T-helper 2 cell treated with Interferon-gamma antibody and Interleukin-4, amounts not matched to agents 100 ng/mL and 5 ng/mL, for 36 hours (primary cell): ENCODE data around the gene POC1A. TPM values are rescaled to one million over a fixed set of nuclear protein-coding genes. Genes with fewer than 3 reads are reported as not detected.

Source experiments
- intact Hi-C: fragments of 100-400 bp; cut with micrococcal nuclease; formaldehyde crosslinking; loops from one replicate; pipeline ENCODE4 v1.15.1; 2023
- total RNA-seq: library from RNA; stranded (reverse); gene quantifications from 2 replicates; pipeline ENCODE4 v1.2.3, GENCODE V29; 2022

The POC1A gene
- total RNA-seq, 1 donor from 2014 or later = 28.9 TPM

DNA sequence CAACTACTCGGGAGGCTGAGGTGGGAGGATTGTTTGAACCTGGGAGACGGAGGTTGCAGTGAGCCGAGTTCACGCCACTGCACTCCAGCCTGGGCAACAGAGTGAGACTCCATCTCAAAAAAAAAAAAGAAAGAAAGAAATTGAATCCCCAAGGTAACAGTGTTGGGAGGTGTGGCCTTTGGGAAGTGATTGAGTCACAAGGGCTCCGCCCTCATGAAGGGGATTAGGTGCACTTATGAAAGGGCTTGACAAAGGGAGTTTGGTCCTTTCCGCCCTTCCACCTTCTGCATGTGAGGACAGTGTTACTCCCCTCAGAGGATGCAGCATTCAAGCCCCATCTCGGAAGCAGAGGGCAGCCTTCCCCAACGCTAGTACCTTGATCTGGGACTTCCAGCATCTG, 21.3 kb downstream of the POC1A start:
- intact Hi-C loops = no loop called here

DNA sequence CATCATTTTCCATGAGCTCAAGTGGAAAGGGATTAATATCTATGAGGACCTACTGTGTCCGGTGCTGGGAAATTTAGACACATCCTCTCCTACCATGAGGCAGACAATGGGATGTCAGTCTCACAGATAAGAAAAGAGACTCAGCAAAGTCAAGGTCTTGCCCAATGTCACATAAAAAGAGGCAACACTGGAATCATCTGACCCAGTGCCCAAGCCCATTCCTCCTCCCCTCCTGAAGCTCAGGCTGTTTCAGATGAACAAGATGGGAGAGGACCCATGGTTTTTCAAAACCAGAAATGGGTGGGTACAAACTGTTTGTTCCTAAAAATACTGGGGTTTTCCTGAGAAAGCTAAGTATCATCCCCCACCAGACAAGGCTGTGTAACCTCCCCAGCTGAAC, 22.2 kb downstream of the POC1A start:
- intact Hi-C loops = no loop called here

DNA sequence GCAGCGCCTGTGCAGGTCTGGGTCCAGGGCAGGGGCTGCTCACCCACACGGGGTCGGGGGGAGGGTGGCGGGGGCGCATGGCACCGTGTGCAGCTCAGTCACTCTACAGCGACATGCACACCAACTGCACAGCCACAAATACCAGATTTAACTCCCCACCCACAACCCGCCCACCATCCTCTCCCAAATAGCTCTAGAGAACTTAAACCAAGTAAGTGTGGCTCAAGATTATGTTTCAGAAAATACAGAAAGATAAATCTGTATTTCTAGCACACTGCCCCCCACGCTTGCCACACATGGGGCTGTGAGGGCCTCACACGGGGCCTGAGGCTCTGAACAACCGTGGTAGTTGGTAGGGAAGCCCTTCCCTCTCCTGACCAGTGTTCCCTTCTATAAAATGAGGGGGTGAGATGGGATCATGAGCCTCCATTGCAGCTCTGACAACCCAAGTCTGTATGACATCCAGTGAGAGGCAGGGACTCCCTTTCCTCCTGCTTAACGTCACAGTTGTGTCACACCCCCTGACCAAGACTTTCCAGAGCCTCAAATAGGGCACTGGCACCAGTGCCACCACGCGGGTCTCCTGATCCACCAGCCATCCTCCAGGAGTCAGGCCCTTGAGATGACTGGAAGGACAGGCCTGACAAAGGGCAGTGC, 23.1 kb downstream of the POC1A start:
- intact Hi-C loops = no loop called here

GRCh38 chr3:52128118-52128683, 26.0 kb downstream of the POC1A start:
- intact Hi-C loops = no loop called here

- intact Hi-C loops = no loop called here
Observed at GRCh38 chr3:52126500-52126899, 27.7 kb downstream of the POC1A start.

- intact Hi-C loops = no loop called here
Observed at GRCh38 chr3:52126036-52126435, 28.2 kb downstream of the POC1A start.

DNA sequence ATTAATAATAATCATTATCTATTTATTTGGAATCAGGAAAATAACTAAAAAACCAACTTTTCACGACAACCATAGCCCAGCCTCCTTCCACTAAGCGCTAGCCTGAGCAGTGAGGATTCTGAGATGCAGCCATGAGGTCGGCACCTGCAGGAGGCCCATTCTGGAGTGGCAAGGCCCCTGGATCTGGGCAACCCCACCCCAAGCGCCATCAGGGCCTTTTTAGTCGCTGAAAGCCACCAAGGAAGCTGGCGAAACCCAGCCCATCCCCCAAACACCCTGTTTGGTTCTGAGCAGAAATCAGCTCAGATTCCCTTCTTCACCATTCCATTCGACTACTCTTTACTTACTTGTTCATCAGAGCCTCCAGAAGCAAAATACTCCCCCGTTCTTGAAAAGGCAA, 29.5 kb downstream of the POC1A start:
- intact Hi-C loops = no loop called here

DNA sequence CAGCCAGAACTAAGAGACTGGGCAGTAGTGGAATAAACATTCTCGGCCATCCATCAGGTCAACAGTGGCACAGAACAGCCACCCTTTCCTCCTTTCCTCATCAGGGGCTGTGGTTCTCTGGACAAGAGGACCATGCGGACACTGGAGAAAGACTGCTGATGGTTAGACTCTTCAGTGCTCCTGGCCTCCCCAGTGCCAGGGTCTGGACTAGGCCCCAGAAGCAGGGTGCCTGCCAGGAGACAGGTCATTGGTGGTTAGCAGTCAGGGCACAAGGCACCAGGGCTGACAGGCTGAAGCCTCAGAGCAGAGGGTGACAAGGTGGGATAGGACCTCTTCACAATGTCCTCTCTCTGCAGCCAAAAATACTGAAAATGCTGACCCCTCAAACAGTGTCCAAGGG, 30.1 kb downstream of the POC1A start:
- intact Hi-C loops = no loop called here

DNA sequence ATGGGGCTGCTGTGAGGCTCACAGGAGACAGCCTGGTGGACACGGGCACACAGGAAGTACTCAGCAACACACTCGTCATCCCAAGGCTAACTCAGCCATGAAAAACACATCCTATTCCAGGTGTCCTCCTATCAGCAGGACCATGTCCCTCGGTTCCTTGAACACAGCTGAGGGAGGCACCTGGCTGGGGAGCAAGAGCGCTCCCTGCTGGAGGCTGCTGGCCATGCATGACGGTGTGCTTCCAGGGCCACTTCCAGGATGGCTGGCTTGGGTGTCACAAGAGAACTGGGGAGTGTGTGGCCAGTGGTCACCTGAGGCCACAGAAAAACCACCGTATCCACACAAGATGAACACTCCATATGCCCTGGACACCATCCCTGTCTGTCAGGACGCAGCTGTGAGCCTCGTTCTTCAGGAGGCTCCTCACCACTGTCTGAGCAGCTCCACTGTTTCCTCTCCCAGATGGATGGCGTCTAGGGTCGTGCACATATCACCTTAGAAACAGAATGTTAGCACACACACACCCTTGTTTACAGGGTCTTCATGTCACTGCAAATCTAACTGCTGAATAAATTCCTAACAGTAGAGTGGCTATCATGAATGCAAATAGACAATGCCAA, 31.0 kb downstream of the POC1A start:
- intact Hi-C loops = loop anchor here (1.0 to 2.0 kb wide), 3 partner anchors 70 to 181 kb away; partner anchors contain the start of gene PARP3

DNA sequence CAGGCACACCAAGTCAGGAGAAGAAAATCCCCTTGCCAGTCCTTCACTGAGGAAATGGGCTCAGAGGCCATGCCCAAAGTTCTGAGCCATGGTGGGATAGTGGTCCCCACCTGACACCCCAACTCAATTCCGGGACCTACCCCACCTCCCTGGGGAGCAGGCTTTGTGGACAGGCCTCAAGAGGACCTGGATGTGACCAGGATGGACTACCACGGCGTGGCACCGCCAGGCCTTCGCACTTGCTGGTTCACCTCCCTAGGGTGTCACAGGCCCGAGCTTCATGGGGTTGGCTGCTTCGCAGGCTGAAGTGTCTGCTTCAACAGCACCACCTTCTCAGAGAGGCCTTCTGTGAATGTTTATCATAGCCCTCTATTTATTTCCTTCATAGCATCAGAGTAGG, 31.7 kb downstream of the POC1A start:
- intact Hi-C loops = loop anchor here (2.0 kb wide), 1 partner anchor 70 kb away; no protein-coding TSS in a partner anchor

DNA sequence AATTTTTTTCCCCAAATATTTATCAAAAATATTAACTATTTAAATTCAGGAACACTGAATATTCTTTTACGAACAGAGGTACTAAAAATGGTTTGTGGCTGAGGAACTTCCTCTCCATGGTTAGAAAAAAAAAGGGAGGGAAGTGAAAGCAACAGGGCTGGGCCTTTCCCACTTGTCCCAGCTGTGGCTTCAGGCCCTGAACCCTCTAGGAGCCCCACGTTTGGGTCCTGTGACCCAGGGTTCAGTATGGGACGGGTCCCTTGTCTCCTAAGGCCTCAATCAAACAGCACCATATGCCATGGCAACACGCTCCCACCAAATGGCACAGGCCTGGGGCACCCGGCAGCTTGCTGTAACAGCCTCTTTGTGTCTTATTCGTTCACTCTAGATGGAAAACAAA, 32.4 kb downstream of the POC1A start:
- intact Hi-C loops = loop anchor here (2.0 kb wide), 1 partner anchor 69 kb away; no protein-coding TSS in a partner anchor

GRCh38 chr3:52121464-52121805, 32.8 kb downstream of the POC1A start:
- intact Hi-C loops = no loop called here

DNA sequence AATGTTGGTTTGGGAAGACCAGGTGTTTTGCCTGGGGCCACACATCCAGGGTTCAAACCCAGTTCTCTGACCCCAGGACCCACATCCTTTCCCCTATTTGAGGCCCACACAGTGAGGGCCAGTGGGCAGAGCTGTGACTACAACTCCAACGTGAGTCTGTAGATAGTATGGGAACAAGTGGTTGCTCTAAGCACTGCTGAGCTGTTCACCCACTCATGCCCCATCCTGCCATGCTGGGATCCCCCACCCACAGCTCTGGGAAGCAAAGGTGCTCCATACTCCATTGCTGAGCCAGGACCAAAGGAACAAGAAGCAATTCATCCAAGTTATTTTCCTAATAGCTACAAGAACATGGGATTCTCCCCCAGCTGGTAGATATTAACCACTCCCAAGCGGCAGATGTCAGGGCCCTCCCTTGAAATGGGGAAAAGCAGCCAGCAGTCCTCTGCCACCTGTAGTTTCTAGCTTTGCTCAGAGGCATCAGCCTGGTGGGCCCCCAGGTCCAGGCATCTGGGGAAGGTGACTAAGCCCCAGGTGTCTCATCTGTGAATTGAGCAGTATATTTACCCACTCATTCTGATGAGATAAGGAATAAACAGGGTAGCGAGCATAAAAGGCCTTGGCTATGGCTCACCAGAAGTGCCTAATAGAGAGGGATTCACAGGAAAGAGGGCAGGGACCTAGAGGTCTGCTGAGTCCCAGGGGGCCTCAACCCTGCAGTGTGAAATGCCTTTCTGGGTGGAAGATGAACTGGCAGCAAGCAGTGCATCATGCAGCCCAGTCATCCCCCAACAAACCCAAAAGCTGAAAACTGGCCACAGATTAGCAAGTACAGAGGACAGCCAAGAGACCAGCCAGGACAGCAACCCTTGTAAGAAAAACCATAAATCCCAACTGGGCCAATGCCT, 33.4 kb downstream of the POC1A start:
- intact Hi-C loops = no loop called here

GRCh38 chr3:52119826-52120225, 34.4 kb downstream of the POC1A start:
- intact Hi-C loops = no loop called here

DNA sequence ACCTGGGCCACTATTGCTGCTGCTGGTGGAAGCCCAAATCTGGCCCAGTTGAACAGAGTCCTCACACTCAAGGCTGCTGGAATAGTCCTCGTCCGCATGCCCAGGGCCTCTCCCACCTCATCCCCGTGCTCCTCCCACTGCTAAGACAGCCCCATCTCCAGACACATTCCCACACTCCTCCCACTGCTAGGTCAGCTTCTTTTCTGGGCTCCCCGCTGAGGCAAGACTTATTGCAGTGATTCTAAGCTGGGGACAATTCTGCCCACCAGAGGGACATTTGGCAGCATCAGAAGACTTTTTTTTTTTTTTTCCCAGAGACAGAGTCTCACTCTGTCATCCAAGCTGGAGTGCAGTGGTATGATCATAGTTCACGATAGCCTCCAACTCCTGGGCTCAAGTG, 35.1 kb downstream of the POC1A start:
- intact Hi-C loops = no loop called here

- intact Hi-C loops = no loop called here
Observed at GRCh38 chr3:52118156-52118875, 35.9 kb downstream of the POC1A start.

DNA sequence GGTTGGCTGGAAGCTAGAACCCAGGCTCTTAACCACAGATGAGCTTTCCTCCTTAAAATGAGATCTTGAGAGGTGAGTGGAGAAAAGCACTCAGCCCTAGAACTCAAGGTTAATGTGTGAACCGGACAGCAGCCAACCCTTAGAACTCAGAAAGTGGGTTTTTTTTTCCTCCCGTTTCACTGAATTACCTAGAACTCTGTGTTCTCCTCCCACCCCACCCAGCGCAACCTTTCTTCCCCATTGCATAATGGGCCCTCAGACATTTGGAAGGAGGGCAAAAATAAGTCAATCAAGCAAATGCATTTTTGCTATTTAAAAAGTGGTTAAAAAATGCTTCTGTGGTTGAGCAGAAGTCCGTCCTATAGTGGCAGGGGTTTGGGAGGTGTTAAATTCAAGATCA, 36.7 kb downstream of the POC1A start:
- intact Hi-C loops = no loop called here

DNA sequence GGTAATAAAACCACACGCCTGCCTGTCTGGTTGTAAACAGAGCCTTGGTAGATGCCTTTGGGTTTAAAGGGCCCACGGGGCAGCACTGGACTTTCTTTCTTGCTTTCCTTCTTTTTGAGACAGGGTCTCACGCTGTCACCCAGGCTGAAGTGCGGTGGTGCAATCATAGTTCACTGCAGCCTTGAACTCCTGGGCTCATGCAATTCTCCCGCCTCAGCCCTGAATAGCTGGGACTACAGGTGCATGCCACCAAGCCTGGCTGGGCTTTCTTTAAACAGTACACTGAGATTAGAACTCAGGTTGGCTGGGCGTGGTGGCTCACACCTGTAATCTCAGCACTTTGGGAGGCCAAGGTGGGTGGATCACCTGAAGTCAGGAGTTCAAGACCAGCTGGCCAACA, 42.2 kb downstream of the POC1A start:
- intact Hi-C loops = no loop called here

DNA sequence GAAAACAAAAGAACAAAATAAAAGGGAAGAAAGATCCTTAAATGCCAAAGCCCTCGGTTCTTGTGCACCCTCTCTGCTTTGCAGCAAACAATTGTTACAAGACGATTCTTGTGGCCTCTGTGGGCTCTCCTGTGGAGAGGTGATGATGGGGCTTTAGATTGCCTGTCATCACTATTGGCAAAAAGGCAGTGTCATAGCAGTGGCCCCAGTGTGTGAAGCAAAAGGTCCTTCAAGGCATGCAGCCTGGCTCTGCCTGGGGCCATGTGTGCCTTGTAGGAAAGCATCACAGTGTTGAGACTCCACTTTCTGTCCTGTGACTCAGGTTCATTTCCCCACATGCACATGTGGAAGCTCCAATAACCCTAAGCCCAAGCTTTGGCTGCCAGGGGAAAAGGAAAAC, 43.7 kb downstream of the POC1A start:
- intact Hi-C loops = no loop called here

DNA sequence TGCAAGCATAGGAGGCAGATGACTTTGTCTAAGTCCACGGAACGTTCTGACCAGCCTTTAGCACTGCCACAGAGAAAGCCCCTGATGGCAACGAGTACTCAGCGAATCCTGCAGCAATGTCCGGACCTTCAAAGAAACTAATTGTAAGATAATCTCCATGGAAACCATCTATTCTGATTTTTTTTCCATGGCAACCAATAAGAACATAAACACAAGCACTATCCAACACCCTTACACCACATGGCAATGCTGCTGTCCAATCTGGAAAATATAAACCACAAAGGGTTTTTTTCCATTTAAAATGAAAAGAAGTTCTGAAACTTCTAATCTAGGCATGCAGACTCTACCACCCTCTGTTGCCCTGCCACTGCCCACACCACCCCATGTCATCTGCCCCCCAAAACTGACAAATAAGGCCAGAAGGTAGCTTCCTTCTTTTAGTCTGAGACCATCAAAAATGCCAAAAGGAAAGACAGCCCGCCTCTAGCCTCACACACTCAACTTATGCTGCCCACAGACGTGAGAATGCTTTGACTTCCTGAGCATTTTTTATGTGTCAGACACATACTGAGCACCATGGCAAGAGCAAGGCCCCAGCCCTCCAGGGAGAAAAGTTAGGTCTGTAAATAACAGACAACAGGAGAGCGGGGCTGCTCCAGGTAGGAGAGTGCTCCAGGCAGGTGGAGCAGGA, 44.5 kb downstream of the POC1A start:
- intact Hi-C loops = no loop called here
